Testis (tissue), 2 donors: ENCODE results near the gene AFAP1.

ENCODE experiments used
- CTCF ChIP-seq, 3 experiments: fragments of 450-650 bp in 2 of 3; fragments of 200-600 bp in 1 of 3; sonication (generic) in 1 of 3; IDR thresholded peaks; one replicate each; pipeline ENCODE4 v1.5.1; 2016 to 2019; ENCODE audit warnings: antibody characterized with exemption in 3 of 3, mild to moderate bottlenecking in 2 of 3, moderate library complexity in 1 of 3
- POLR2A ChIP-seq: fragments of 450-650 bp; IDR thresholded peaks from one replicate; pipeline ENCODE4 v1.6.1; 2017; ENCODE audit warnings: antibody characterized with exemption, mild to moderate bottlenecking, moderate library complexity

- TF ChIP-seq CTCF (IDR thresholded peaks at IDR 0.05): no peak
- no peak for TF ChIP-seq POLR2A
These were observed 223.5 kb downstream of the AFAP1 start for GRCh38 chr4:7716010-7716721.
